ENCODE data around the gene CLPSL2. TPM values are rescaled to one million over a fixed set of nuclear protein-coding genes. Genes with fewer than 3 reads are reported as not detected.
"Not testable (repeated sequence)": the region's sequence is repeated elsewhere in the genome, so short reads cannot be mapped to it uniquely, and the experiment has no call there.

The CLPSL2 gene
- not detected for total RNA-seq

- in situ Hi-C loops (cut with MboI; ENCODE audit: low pct_unique_long_range_greater_than_20kb in 2 of 9, low sequenced_read_pairs in 9 of 9, unreplicated experiment in 9 of 9): no loop called here
- WGBS, 10 experiments: 0 to 47% (median 3%) methylated on average over 1 to 9 of the region's 56 CpGs; no CpG with 5 or more reads in 5 of the 10 experiments
- peak within 1 kb of the TSS; percentile 29 to 40 (median 37) for H3K4me3 ChIP-seq
- ATAC-seq (replicated peaks in 6 of 8): peak; percentile 55 to 90 (median 84)
- no peak within 1 kb of the TSS for H3K27ac ChIP-seq
- no peaks in the 10 kb centered on the region for H3K4me1 ChIP-seq (replicated peaks in 1 of 2)
Measured at GRCh38 chr6:35776364-35777215, at the start of gene CLPSL2. Gene CLPSL2, plus strand, starts transcription at chr6:35776598. Its CDS starts 21 bp downstream, at chr6:35776619.

- WGBS, 10 experiments: 0 to 28% (median 6%) methylated on average over 2 to 10 of the region's 29 CpGs; no CpG with 5 or more reads in 2 of the 10 experiments
- Histone ChIP-seq H3K4me1 (replicated peaks in 1 of 2) (peaks cover 22 to 28% of the 10 kb centered on the region in 2 donors), H3K4me3 (peak overlapping the region; percentile 42 to 76 (median 53)), H3K27ac (peak overlapping the region; percentile 94 to 95)
- in situ Hi-C loops (cut with MboI; ENCODE audit: low pct_unique_long_range_greater_than_20kb in 2 of 9, low sequenced_read_pairs in 9 of 9, unreplicated experiment in 9 of 9): loop anchor here in 5 of 9 experiments (25.0 kb wide), 3 partner anchors 140 to 415 kb away; partner anchors contain the start of gene PPARD (in 1 of the 5)
- peak; percentile 30 to 66 (median 58) for ATAC-seq (replicated peaks in 6 of 8)
Measured at GRCh38 chr6:35727231-35727934, 49.0 kb upstream of the CLPSL2 start.

GRCh38 chr6:35727935-35728682, 48.3 kb upstream of the CLPSL2 start:
- Histone ChIP-seq H3K4me1 (replicated peaks in 1 of 2) (peaks cover 27 to 33% of the 10 kb centered on the region in 2 donors), H3K27ac (peak overlapping the region; percentile 94 to 95), H3K4me3 (peak overlapping the region; percentile 42 to 76 (median 53))
- ATAC-seq (replicated peaks in 6 of 8): peak; percentile 63 to 73 (median 68)
- WGBS, 10 experiments: 20 to 100% (median 30%) methylated on average over 1 to 7 of the region's 57 CpGs; no CpG with 5 or more reads in 5 of the 10 experiments
- in situ Hi-C loops (cut with MboI; ENCODE audit: low pct_unique_long_range_greater_than_20kb in 2 of 9, low sequenced_read_pairs in 9 of 9, unreplicated experiment in 9 of 9): loop anchor here in 5 of 9 experiments (25.0 kb wide), 3 partner anchors 141 to 416 kb away; partner anchors contain the start of gene PPARD (in 1 of the 5)

- peak overlapping the region in 1 of 2 donors; percentile 94 for H3K27ac ChIP-seq
- in situ Hi-C loops (cut with MboI; ENCODE audit: low pct_unique_long_range_greater_than_20kb in 2 of 9, low sequenced_read_pairs in 9 of 9, unreplicated experiment in 9 of 9): loop anchor here in 5 of 9 experiments (25.0 kb wide), 3 partner anchors 142 to 417 kb away; partner anchors contain the start of gene PPARD (in 1 of the 5)
- H3K4me1 ChIP-seq (replicated peaks in 1 of 2): peaks cover 27 to 33% of the 10 kb centered on the region in 2 donors
- 76 to 100% (median 88%) methylated on average over 1 to 3 of the region's 12 CpGs; no CpG with 5 or more reads in 3 of the 10 experiments for WGBS, 10 experiments
- ATAC-seq (replicated peaks in 6 of 8): no peak
- peak overlapping the region in 1 of 5 donors; percentile 56 for H3K4me3 ChIP-seq
Measured at GRCh38 chr6:35728683-35729678, 47.4 kb upstream of the CLPSL2 start.

- Histone ChIP-seq H3K27ac (no peak overlapping the region), H3K4me3 (no peak overlapping the region), H3K4me1 (replicated peaks in 1 of 2) (peaks cover 27 to 33% of the 10 kb centered on the region in 2 donors)
- 0 to 80% (median 65%) methylated on average over 1 to 2 of the region's 2 CpGs; no CpG with 5 or more reads in 4 of the 10 experiments for WGBS, 10 experiments
- ATAC-seq (replicated peaks in 6 of 8): no peak
- in situ Hi-C loops (cut with MboI; ENCODE audit: low pct_unique_long_range_greater_than_20kb in 2 of 9, low sequenced_read_pairs in 9 of 9, unreplicated experiment in 9 of 9): loop anchor here (10.0 to 25.0 kb wide), 5 partner anchors 142 to 417 kb away; partner anchors contain the start of gene PPARD (in 1 of the 9)
Measured at GRCh38 chr6:35729722-35730121, 46.7 kb upstream of the CLPSL2 start.

GRCh38 chr6:35730745-35731413, 45.5 kb upstream of the CLPSL2 start:
- no peak for ATAC-seq (replicated peaks in 6 of 8)
- Histone ChIP-seq H3K4me3 (peak overlapping the region; percentile 50 to 93 (median 60)), H3K4me1 (replicated peaks in 1 of 2) (peaks cover 26 to 28% of the 10 kb centered on the region in 2 donors), H3K27ac (peak overlapping the region in 1 of 2 donors; percentile 86)
- WGBS, 10 experiments: 0 to 45% (median 13%) methylated on average over 1 to 7 of the region's 15 CpGs; no CpG with 5 or more reads in 1 of the 10 experiments
- in situ Hi-C loops (cut with MboI; ENCODE audit: low pct_unique_long_range_greater_than_20kb in 2 of 9, low sequenced_read_pairs in 9 of 9, unreplicated experiment in 9 of 9): loop anchor here (10.0 to 25.0 kb wide), 5 partner anchors 144 to 419 kb away; partner anchors contain the start of gene PPARD (in 1 of the 9)

- peak overlapping the region; percentile 85 to 86 for H3K27ac ChIP-seq
- no CpG with 5 or more reads among the region's 23 CpGs for WGBS, 10 experiments
- peak; percentile 11 to 58 (median 52) for ATAC-seq (replicated peaks in 6 of 8)
Measured at GRCh38 chr6:35731414-35731735, 45.0 kb upstream of the CLPSL2 start.

GRCh38 chr6:35731736-35732532, 44.5 kb upstream of the CLPSL2 start:
- peaks cover 16 to 20% of the 10 kb centered on the region in 2 donors for H3K4me1 ChIP-seq (replicated peaks in 1 of 2)
- in situ Hi-C loops (cut with MboI; ENCODE audit: low pct_unique_long_range_greater_than_20kb in 2 of 9, low sequenced_read_pairs in 9 of 9, unreplicated experiment in 9 of 9): loop anchor here (10.0 to 25.0 kb wide), 5 partner anchors 145 to 420 kb away; partner anchors contain the start of gene PPARD (in 1 of the 9)
- H3K4me3 ChIP-seq: peak overlapping the region; percentile 50 to 93 (median 60)
- 0 to 3% (median 0%) methylated on average over 1 to 9 of the region's 61 CpGs; no CpG with 5 or more reads in 5 of the 10 experiments for WGBS, 10 experiments
- H3K27ac ChIP-seq: peak overlapping the region; percentile 85 to 86
- ATAC-seq (replicated peaks in 6 of 8): peak; percentile 40 to 70 (median 62)

More at GRCh38 chr6:35731414-35731735, 45.0 kb upstream of the CLPSL2 start:
- in situ Hi-C loops (cut with MboI; ENCODE audit: low pct_unique_long_range_greater_than_20kb in 2 of 9, low sequenced_read_pairs in 9 of 9, unreplicated experiment in 9 of 9): loop anchor here (10.0 to 25.0 kb wide), 5 partner anchors 144 to 419 kb away; partner anchors contain the start of gene PPARD (in 1 of the 9)
- Histone ChIP-seq H3K4me1 (replicated peaks in 1 of 2) (peaks cover 21 to 26% of the 10 kb centered on the region in 2 donors), H3K4me3 (peak overlapping the region; percentile 50 to 93 (median 60))

- no peak for ATAC-seq (replicated peaks in 6 of 8)
- 29 to 100% (median 81%) methylated on average over 1 to 4 of the region's 8 CpGs; no CpG with 5 or more reads in 3 of the 10 experiments for WGBS, 10 experiments
- Histone ChIP-seq H3K4me1 (replicated peaks in 1 of 2) (peaks cover 13 to 15% of the 10 kb centered on the region in 2 donors), H3K27ac (no peak overlapping the region), H3K4me3 (no peak overlapping the region)
- in situ Hi-C loops (cut with MboI; ENCODE audit: low pct_unique_long_range_greater_than_20kb in 2 of 9, low sequenced_read_pairs in 9 of 9, unreplicated experiment in 9 of 9): loop anchor here (10.0 to 25.0 kb wide), 5 partner anchors 146 to 421 kb away; partner anchors contain the start of gene PPARD (in 1 of the 9)
Measured at GRCh38 chr6:35733633-35734032, 42.8 kb upstream of the CLPSL2 start.

GRCh38 chr6:35734319-35734718, 42.1 kb upstream of the CLPSL2 start:
- not testable (repeated sequence) for ATAC-seq (replicated peaks in 6 of 8); H3K4me3 ChIP-seq; H3K27ac ChIP-seq
- WGBS, 10 experiments: 81 to 100% (median 96%) methylated on average over 1 to 12 of the region's 12 CpGs; no CpG with 5 or more reads in 2 of the 10 experiments
- in situ Hi-C loops (cut with MboI; ENCODE audit: low pct_unique_long_range_greater_than_20kb in 2 of 9, low sequenced_read_pairs in 9 of 9, unreplicated experiment in 9 of 9): loop anchor here (10.0 to 25.0 kb wide), 5 partner anchors 147 to 422 kb away; partner anchors contain the start of gene PPARD (in 1 of the 9)
- H3K4me1 ChIP-seq (replicated peaks in 1 of 2): peaks cover 14 to 15% of the 10 kb centered on the region in 2 donors
